VCaP (cell line): Measurements from ENCODE around the gene BRD4.

ENCODE experiments used
- H3K27ac ChIP-seq: fragments of 450-650 bp; 2 replicates; pipeline ENCODE4 v1.5.1; 2017
- TF ChIP-seq, protein P1 (sequence below): fragments of 450-650 bp; conservative IDR thresholded peaks from 2 replicates; pipeline ENCODE4 v1.5.1; 2017; ENCODE audit warnings: mild to moderate bottlenecking, moderate library complexity

BRD4 gene

DNA sequence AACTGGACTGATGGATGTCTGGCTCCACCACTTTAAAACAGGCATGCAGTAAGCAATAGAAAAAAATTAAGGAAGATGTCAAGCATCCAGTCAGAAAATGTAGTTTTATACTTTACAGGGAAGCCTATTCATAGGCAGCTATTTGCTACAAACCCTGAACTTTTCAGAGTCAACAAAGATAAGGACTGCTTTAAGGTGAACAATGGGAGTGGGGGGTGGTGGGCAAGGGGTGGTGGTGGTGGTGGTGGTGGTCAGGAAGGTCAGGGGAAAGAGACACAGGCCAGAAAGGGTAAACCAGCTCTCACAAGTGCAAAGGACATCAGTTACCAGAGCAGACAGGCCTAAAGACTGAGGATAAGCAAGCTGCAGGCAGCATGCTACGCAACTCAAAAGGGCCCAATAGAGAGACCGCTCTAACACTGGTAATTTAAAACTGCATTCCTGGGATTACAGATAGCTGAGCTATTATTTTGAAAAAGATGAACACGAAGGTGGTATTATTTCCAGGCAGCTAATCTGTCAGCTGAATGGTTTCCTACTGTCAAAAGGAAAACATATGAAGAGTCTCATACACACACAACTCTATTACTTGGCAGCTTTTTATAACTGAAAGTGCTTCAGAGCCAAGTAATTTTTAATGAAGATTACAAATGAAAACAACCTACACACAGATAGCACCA is 14.8 kb downstream of the BRD4 start:
- H3K27ac ChIP-seq, result no peak overlapping the region
- TF ChIP-seq, protein P1, sequence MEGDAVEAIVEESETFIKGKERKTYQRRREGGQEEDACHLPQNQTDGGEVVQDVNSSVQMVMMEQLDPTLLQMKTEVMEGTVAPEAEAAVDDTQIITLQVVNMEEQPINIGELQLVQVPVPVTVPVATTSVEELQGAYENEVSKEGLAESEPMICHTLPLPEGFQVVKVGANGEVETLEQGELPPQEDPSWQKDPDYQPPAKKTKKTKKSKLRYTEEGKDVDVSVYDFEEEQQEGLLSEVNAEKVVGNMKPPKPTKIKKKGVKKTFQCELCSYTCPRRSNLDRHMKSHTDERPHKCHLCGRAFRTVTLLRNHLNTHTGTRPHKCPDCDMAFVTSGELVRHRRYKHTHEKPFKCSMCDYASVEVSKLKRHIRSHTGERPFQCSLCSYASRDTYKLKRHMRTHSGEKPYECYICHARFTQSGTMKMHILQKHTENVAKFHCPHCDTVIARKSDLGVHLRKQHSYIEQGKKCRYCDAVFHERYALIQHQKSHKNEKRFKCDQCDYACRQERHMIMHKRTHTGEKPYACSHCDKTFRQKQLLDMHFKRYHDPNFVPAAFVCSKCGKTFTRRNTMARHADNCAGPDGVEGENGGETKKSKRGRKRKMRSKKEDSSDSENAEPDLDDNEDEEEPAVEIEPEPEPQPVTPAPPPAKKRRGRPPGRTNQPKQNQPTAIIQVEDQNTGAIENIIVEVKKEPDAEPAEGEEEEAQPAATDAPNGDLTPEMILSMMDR, result no peak

DNA sequence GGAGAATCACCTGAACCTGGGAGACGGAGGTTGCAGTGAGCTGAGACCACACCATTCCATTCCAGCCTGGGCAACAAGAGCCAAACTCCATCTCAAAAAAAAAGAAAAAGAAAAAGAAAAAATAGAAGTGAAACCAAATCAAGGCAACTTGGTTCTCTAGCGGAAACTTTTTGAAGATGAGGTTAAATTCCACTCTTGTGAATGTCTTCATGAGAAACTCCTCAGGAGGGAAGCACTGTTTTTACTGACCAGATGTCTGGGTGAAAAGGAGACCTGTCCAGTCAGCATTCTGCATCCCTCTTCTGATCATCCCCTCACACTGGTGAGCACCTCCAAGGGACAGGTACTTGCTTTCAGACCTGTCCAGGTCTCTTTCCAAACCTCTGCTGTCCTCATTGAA is 15.8 kb downstream of the BRD4 start:
- H3K27ac ChIP-seq, result no peak overlapping the region
- TF ChIP-seq, protein P1, result no peak

DNA sequence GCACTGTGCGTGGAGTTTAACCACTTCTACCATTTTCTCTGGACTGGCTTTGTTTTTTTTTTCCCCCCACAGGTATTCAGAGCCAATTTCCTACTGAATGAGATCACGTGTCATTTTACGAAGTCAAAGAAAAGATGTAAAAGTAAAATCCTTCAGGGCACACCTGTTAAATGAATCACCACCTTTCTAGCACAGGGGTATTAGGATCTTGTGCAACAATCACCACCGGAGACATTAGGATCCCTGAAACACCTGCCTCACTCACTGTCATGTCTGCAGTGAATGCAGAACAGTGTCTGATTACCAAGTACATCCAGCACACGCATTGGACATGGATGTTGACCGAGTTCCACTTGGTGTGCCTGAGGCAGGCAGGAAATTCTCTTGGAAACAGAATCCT is 17.2 kb downstream of the BRD4 start:
- TF ChIP-seq, protein P1, result no peak
- H3K27ac ChIP-seq, result no peak overlapping the region

DNA sequence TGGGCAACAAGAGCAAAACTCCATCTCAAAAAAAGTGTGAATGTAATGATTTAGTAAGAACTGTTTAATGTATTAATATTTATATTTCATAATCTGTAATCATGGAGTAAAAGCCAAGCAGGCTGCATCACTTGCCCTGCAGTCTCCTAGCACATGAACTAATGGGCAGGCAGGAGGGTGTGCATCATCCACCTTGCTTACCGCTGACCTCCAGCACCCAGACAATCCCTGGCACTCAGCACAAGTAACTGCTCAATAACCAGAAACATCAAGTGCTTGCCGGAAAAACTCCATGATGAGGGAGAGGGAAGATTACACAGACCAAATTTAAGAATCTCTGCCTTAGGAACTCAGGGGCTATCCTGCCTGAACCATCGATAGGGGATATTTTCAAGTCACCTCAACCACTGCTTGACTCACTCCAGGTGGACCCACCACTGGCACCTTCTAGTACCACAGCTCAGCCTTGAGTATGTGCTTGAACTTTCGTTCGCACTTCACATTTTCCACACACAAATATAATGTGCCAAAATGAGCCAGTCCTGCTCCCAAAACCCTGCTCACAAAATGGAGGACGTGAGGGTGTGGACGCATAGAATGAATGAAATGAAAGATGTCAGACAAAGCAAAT is 18.6 kb downstream of the BRD4 start:
- TF ChIP-seq, protein P1, result no peak
- no peak overlapping the region for H3K27ac ChIP-seq

DNA sequence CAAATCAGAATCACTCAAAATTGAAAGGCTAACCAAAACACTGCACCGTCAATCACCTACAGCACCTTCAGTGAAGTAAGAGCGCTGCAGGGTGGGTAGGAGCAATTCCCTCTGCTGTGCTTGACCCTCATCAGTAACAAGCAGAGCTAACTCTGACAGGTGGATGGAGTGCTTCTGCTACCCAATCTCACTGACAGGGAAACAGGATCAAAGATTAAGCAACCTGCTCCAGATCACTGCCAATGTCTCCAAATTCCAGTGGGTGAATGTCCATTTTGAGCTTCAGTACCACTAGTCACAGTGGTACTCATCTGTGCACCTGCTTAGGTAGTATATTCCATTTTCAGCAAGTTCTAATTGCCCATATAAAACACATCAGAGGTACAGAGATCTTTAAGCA is 25.2 kb downstream of the BRD4 start:
- peak overlapping the region; percentile 86 for H3K27ac ChIP-seq
- TF ChIP-seq, protein P1, result no peak

DNA sequence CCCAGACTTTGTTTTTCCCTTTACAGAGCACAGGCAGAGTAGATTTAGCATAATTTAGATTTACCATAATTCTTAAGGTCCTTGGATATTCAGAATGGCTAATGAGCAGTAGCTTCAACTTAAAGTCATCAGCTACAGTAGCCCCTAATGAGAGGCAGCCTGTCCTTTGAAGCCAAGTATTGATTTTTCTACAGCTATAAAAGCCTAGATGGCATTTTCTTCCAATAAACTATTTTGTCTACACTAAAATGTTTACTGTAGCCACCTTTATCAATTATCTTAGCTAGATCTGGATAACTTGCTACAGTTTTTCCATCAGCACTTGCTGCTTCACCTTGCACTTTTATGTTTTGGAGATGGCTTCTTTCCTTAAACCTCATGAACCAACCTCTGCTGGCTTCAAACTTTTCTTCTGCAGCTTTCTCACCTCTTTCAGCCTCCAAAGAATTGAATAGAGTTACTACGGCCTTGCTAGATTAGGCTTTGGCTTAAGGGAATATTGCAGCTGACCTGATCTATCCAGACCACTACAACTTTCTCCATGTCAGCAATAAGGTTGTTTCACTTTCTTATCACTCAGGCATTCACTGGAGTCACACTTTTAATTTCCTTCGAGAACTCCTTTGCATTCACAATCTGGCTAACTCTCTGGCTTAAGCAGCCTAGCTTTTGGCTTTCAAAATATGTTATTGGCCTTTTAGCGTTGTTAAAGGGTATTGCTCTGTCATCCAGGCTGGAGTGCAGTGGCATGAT is 26.6 kb downstream of the BRD4 start:
- TF ChIP-seq, protein P1, result no peak
- peak overlapping the region; percentile 86 for H3K27ac ChIP-seq

DNA sequence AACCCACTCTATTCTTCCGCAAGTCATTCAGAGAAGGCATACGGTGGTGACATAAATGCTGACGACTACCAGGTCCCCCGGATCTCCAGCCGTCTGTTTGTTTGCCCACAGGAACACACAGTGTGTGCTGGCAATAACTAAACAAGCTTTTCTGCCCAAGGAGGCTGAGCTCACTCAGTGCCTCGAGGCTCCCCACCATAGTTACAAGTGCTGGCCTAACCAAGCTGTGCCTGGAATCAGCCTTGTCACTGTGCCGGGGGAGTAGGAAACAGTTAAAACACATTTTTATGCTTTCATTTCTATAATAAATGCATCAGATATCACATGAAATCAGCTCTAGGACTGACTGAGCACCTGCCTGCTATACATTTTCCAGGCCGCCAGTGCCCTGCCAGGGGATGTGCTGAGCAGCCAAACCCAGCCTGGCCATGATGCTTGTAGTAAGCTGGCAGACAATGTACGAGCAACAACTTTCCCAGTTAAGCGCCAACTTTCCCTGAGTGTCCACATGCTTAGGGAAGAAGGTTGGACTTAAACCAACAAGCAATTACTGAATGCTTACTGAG is 28.1 kb downstream of the BRD4 start:
- TF ChIP-seq, protein P1, result no peak
- peak overlapping the region; percentile 86 for H3K27ac ChIP-seq
